RWPE2 (cell line): ENCODE measurements around the gene LCE1A.

Experiments used
- ATAC-seq: fragments of 200-7000 bp; cut with Tn5 transposase; 3 replicates; pipeline ENCODE4 v1.9.1; 2021; ENCODE audit warnings: low read depth
- DNase-seq: peaks from one replicate; pipeline ENCODE4 v3.0.0-alpha.2; 2020; ENCODE audit warnings: low spot score
- H3K27ac ChIP-seq: fragments of 450-650 bp; 2 replicates; pipeline ENCODE4 v1.5.1; 2017; ENCODE audit warnings: mild to moderate bottlenecking; ENCODE audit not compliant: poor library complexity, severe bottlenecking
- H3K27me3 ChIP-seq: fragments of 250-450 bp; sonication (Bioruptor Pico); 2 replicates; pipeline ENCODE4 v1.5.1; 2021; ENCODE audit warnings: mild to moderate bottlenecking, moderate library complexity; ENCODE audit not compliant: insufficient read depth, poor library complexity, severe bottlenecking
- H3K36me3 ChIP-seq: fragments of 250-450 bp; sonication (Bioruptor Pico); 2 replicates; pipeline ENCODE4 v1.5.1; 2020; ENCODE audit warnings: low read depth, mild to moderate bottlenecking, moderate library complexity
- H3K4me1 ChIP-seq: fragments of 250-450 bp; sonication (Bioruptor Pico); 2 replicates; pipeline ENCODE4 v1.5.1; 2021; ENCODE audit warnings: mild to moderate bottlenecking, moderate library complexity; ENCODE audit not compliant: insufficient read depth, poor library complexity, severe bottlenecking
- H3K4me3 ChIP-seq: fragments of 250-450 bp; sonication (Bioruptor Pico); 2 replicates; pipeline ENCODE4 v1.5.1; 2021; ENCODE audit warnings: mild to moderate bottlenecking, moderate library complexity; ENCODE audit not compliant: severe bottlenecking
- H3K9me3 ChIP-seq: fragments of 250-450 bp; sonication (Bioruptor Pico); 2 replicates; pipeline ENCODE4 v1.5.1; 2021; ENCODE audit warnings: mild to moderate bottlenecking, moderate library complexity; ENCODE audit not compliant: severe bottlenecking
- CTCF ChIP-seq: fragments of 450-650 bp; IDR thresholded peaks from one replicate; pipeline ENCODE4 v1.5.1; 2017; ENCODE audit warnings: mild to moderate bottlenecking, moderate library complexity; ENCODE audit not compliant: poor library complexity, severe bottlenecking

Gene LCE1A

GRCh38 chr1:152873495-152873894 is 46.2 kb downstream of the LCE1A start:
- Histone ChIP-seq H3K9me3 (no peaks in the 10 kb centered on the region), H3K4me1 (peaks cover 8% of the 10 kb centered on the region), H3K4me3 (no peak overlapping the region), H3K36me3 (no peaks in the 10 kb centered on the region), H3K27ac (peak overlapping the region; percentile 23), H3K27me3 (no peaks in the 10 kb centered on the region)
- DNase-seq, result no peak
- no peak for TF ChIP-seq CTCF
- ATAC-seq, result peak; percentile 66

- no peak overlapping the region for H3K4me3 ChIP-seq
- ATAC-seq (no peak), DNase-seq (no peak)
- no peaks in the 10 kb centered on the region for H3K27me3 ChIP-seq
- peaks cover 22% of the 10 kb centered on the region for H3K4me1 ChIP-seq
- no peaks in the 10 kb centered on the region for H3K36me3 ChIP-seq
- H3K27ac ChIP-seq, result no peak overlapping the region
- no peaks in the 10 kb centered on the region for H3K9me3 ChIP-seq
- TF ChIP-seq CTCF, result no peak
These were observed 49.6 kb downstream of the LCE1A start for GRCh38 chr1:152876827-152877226.
